HL-60 (cell line): ENCODE results near the gene KIR2DL3.

Experiments
- DNase-seq, 2 experiments: peaks; one replicate each; pipeline ENCODE4 v3.0.0-alpha.2; 2010 to 2020; ENCODE audit warnings: low read depth in 1 of 2, low spot score in 1 of 2
- H3K27ac ChIP-seq: fragments of 250-450 bp; sonication (Bioruptor Pico); replicated peaks from 2 replicates; pipeline ENCODE4 v1.5.1; 2020; ENCODE audit warnings: mild to moderate bottlenecking, moderate library complexity
- H3K27me3 ChIP-seq: fragments of 250-450 bp; sonication (Bioruptor Pico); 2 replicates; pipeline ENCODE4 v1.5.1; 2021; ENCODE audit warnings: mild to moderate bottlenecking, moderate library complexity; ENCODE audit not compliant: insufficient read depth, poor library complexity, severe bottlenecking
- H3K4me3 ChIP-seq: replicated peaks from 2 replicates; pipeline ENCODE4 v1.5.1; 2011; ENCODE audit warnings: mild to moderate bottlenecking, control low read depth, low read length; ENCODE audit not compliant: insufficient read depth
- GABPA ChIP-seq: IDR thresholded peaks from 2 replicates; pipeline ENCODE4 v1.6.1; 2012; ENCODE audit warnings: low read depth
- POLR2AphosphoS5 ChIP-seq: IDR thresholded peaks from 2 replicates; pipeline ENCODE4 v1.6.1; 2012; ENCODE audit warnings: low read depth
- SPI1 ChIP-seq: IDR thresholded peaks from 2 replicates; pipeline ENCODE4 v1.6.1; 2012; ENCODE audit warnings: low read depth, mild to moderate bottlenecking, borderline replicate concordance
- TF ChIP-seq, protein P1 (sequence below): IDR thresholded peaks from 2 replicates; pipeline ENCODE4 v1.6.1; 2012; ENCODE audit warnings: low read depth; ENCODE audit not compliant: insufficient replicate concordance
- TF ChIP-seq, protein P2 (sequence below): IDR thresholded peaks from one replicate; pipeline ENCODE4 v1.5.1; 2011; ENCODE audit warnings: low read length, control low read depth, inconsistent platforms; ENCODE audit not compliant: insufficient read depth

The KIR2DL3 gene

DNA sequence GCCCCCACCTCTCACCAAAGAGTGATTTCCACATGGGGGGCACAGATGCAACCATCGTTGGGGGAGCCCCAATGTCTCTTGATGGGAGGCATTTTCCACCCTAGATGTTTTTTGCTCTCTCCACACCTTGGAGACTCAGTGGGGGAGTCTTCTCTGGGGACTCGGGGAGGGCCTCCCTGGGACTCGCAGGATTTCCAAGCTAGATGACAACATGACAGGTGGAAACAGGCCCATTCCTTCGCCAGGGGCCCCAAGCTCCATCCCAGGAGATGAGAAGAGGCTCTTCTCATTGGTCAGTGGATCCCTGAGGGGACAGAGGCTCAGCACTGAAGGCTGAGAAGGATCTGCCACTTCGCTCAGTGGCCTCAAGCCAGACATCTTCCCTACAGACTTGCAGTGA, 52.4 kb downstream of the KIR2DL3 start:
- Histone ChIP-seq H3K27me3 (no peaks in the 10 kb centered on the region), H3K4me3 (no peak overlapping the region), H3K27ac (no peak overlapping the region)
- no peak for DNase-seq
- TF ChIP-seq POLR2AphosphoS5 = no peak
- TF ChIP-seq, protein P1, sequence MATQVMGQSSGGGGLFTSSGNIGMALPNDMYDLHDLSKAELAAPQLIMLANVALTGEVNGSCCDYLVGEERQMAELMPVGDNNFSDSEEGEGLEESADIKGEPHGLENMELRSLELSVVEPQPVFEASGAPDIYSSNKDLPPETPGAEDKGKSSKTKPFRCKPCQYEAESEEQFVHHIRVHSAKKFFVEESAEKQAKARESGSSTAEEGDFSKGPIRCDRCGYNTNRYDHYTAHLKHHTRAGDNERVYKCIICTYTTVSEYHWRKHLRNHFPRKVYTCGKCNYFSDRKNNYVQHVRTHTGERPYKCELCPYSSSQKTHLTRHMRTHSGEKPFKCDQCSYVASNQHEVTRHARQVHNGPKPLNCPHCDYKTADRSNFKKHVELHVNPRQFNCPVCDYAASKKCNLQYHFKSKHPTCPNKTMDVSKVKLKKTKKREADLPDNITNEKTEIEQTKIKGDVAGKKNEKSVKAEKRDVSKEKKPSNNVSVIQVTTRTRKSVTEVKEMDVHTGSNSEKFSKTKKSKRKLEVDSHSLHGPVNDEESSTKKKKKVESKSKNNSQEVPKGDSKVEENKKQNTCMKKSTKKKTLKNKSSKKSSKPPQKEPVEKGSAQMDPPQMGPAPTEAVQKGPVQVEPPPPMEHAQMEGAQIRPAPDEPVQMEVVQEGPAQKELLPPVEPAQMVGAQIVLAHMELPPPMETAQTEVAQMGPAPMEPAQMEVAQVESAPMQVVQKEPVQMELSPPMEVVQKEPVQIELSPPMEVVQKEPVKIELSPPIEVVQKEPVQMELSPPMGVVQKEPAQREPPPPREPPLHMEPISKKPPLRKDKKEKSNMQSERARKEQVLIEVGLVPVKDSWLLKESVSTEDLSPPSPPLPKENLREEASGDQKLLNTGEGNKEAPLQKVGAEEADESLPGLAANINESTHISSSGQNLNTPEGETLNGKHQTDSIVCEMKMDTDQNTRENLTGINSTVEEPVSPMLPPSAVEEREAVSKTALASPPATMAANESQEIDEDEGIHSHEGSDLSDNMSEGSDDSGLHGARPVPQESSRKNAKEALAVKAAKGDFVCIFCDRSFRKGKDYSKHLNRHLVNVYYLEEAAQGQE = no peak
- TF ChIP-seq, protein P2, sequence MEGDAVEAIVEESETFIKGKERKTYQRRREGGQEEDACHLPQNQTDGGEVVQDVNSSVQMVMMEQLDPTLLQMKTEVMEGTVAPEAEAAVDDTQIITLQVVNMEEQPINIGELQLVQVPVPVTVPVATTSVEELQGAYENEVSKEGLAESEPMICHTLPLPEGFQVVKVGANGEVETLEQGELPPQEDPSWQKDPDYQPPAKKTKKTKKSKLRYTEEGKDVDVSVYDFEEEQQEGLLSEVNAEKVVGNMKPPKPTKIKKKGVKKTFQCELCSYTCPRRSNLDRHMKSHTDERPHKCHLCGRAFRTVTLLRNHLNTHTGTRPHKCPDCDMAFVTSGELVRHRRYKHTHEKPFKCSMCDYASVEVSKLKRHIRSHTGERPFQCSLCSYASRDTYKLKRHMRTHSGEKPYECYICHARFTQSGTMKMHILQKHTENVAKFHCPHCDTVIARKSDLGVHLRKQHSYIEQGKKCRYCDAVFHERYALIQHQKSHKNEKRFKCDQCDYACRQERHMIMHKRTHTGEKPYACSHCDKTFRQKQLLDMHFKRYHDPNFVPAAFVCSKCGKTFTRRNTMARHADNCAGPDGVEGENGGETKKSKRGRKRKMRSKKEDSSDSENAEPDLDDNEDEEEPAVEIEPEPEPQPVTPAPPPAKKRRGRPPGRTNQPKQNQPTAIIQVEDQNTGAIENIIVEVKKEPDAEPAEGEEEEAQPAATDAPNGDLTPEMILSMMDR = no peak
- no peak for TF ChIP-seq SPI1
- no peak for TF ChIP-seq GABPA

DNA sequence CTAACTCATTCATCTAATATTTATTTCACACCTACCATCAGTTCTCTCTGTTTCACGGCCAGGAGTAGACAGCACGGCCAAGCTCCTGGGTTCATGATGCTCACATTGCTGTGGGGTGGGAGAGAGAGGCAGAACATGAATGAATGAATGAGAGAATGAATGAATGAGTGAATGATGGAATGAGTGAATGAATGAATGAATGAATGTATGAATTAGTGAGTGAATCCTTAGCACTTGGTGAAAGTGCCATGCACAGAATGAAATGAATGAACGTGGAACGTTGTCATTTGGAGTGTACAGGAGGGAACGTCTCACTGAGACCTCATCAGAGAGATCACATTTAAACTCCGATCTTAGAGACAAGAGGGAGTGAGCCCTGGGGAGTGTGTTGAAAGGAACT, 53.2 kb downstream of the KIR2DL3 start:
- Histone ChIP-seq H3K27ac (no peak overlapping the region), H3K4me3 (no peak overlapping the region), H3K27me3 (no peaks in the 10 kb centered on the region)
- TF ChIP-seq, protein P2 = no peak
- no peak for TF ChIP-seq POLR2AphosphoS5
- TF ChIP-seq, protein P1 = no peak
- no peak for TF ChIP-seq GABPA
- no peak for TF ChIP-seq SPI1
- DNase-seq = no peak

DNA sequence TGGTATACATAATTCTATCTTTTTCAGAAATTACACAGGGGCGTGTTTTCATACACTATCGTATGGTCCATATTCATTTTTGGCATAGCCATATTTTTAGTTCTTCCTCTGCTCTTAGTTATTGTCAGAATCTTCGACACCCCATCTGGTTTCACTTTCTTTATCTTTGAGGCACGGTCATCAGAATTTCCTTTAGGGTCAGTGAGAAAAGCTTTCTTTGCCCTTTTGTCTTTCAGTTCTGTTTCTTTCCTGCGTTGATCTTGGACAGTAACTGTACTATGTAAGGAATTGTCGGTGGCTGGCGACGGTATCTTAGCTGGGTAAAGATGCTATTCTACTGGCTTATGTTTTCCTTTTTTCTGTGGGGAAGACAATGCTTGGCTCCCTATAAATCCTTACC, 54.5 kb downstream of the KIR2DL3 start:
- DNase-seq = no peak
- Histone ChIP-seq H3K4me3 (no peak overlapping the region; the same call in 1 of the 2 replicates), H3K27ac (no peak overlapping the region), H3K27me3 (no peaks in the 10 kb centered on the region)
- no peak for TF ChIP-seq POLR2AphosphoS5
- TF ChIP-seq, protein P2 = no peak
- TF ChIP-seq SPI1 = no peak
- no peak for TF ChIP-seq GABPA
- TF ChIP-seq, protein P1 = no peak
